GM18507 (cell line): ENCODE data around the gene MMEL1.

ENCODE experiments used
- DNase-seq: peaks from one replicate; pipeline ENCODE4 v3.0.0; 2011; ENCODE audit warnings: low read depth; ENCODE audit not compliant: insufficient read length; ENCODE audit errors: extremely low spot score
- FAIRE-seq: peaks from 2 replicates; lab custom pipeline; 2011; peaks lifted over from hg19 to GRCh38; lab: Jason Lieb, UNC

The MMEL1 gene

DNA sequence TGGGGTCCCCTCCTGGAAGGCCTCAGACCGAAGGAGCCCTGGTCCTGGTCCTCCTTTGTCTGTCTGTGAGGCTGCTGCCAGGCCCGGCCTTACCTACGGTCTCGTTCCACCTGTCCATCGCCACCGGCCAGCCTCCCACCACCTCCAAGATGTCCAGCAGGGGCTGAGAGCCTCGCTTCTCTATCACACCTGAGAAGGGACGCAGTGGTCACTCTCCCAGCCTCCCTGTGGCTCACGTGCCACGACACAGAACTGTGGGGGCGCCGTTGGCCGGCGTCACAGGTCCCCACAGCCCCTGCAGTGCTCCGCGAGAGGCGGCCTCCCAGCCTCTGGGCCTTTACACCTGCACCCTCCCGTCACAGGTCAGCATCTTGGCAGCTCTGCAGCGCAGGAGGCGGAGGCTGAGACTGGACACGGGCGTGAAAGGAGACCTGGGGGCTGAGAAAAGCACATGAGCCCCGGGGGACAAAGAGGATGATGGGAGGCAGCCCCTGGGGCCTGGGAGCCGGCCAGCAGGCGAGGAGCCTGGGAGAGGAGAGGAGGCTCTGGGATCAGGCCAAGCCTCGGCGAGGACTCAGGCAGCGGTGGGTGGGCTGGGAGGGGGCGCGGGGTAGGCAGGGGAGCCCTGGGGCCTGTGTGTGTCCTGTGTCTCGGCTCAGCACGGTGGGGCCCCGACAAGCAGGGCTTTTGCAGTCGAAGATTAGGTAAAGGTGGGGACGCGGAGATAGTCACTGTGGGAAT, 25.8 kb downstream of the MMEL1 start:
- FAIRE-seq, result no peak
- no peak for DNase-seq

DNA sequence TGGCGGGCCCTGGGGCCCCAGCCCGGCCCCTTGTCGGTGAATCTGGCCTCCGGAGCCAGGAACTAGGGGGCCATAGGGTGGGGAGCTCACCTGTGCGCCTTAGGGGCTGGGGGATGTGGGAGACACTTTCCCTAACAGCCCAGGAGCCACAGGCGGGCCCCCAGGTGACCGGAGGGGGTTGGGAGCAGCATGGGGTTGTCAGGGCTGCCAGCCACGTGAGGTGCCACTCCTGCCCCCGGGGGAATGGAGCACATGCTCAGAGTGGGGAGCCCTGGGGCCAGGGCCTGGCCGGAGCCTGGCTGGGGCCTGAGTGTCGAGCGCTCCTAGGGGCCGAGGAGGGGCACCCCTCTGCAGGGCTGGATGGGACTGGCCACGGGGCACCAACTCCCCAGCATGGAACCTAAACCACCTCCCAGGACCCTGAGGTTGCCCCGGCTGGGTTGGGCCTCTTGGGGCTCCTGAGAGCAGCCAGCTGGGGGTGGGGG, 26.4 kb downstream of the MMEL1 start:
- FAIRE-seq, result no peak
- no peak for DNase-seq

- FAIRE-seq (no peak), DNase-seq (no peak)
These were observed 27.1 kb downstream of the MMEL1 start for GRCh38 chr1:2605509-2606395.

GRCh38 chr1:2604844-2605508, 27.8 kb downstream of the MMEL1 start:
- DNase-seq (no peak), FAIRE-seq (no peak)

- no peak for FAIRE-seq
- DNase-seq, result no peak
These were observed 28.5 kb downstream of the MMEL1 start for GRCh38 chr1:2604156-2604843.

GRCh38 chr1:2603521-2604155, 29.2 kb downstream of the MMEL1 start:
- DNase-seq, result no peak
- no peak for FAIRE-seq

DNA sequence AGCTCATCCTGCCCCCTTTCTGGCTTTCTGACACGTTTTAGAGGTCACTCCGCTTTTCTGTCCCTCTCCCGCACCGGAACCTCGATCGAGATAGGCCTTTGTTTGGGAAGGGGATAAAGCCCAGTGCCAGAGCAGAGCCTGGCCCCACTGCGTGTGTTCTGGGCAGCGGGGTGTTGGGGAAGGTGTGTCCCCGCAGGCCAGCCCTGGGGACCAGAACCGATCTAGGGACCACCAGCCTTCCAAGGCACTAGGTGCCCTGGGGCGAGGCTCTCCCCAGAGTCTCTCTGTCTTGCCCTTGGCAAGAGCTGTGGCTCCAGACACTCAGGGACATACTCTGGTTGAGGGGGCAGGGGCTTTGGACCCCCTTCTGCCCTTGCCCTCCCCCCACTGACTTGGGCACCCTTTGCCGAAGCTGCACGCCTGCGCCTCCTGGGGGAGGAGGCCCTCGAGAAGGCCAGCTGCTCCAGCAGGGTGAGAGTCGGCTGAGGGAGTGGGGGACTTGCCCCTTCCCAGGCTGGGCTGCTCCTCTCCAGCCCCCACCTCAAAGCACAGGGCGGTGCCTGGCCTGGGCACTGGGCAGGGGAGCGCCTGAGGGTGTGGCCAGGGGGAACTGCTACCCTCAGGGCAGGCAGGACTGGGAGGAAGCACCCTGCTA, 29.8 kb downstream of the MMEL1 start:
- no peak for FAIRE-seq

DNA sequence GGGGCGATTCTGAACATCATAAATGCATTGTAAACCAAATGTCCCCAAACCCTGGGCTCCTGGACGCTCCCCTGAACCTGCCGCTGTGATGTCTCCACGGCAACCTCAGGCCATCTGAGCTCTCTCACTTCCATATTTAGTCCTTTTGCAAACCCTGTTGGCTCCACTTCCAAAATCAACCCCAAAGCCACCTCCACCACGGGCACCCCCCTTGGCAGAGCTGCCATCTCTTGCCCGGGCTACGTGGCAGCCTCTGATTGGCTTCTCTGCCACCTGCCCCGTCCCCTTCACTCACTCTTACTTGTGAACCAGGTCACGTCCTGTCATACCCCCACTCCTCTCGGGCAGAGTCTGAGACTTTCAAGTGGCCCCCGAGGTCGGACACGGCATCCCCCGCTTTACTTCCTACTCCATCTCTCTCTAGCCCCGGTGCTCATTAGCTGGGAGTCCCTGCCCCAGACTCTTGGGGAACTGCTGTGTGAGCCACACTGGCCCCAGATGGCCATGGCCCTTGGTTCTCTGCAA, 30.4 kb downstream of the MMEL1 start:
- DNase-seq (no peak), FAIRE-seq (no peak)

More for the DNA sequence above, 29.8 kb downstream of the MMEL1 start:
- no peak for DNase-seq

- DNase-seq (no peak), FAIRE-seq (no peak)
These were observed 31.0 kb downstream of the MMEL1 start for GRCh38 chr1:2601721-2602303.

DNA sequence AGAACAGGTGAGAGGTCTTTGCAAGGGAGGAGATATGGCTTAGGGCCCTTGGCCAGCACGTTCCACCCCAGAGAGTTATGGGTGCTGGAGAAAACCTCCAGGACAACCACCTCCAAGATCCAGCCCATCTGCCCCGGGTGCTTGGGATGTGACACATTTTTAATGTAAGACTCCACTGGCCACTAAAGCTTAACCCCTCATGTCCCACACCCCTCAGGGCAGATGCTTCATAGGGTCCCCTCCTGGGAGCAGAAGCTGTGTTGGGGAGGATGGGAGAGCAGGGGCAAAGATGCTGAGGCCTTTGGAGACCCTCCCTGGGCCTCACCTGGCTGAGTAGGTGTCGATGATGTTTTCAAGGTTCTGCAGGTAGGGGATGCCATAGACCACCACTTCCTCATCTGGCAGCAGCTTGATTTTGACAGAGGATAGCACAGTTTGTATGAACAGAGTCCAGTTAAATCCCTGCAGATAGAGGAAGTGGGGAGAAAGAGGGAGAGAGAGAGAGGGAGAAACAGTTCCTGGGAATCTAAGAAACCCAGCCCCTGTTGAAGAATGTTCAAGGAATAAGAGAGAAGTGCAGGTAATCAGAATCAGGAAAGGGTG, 34.4 kb downstream of the MMEL1 start:
- FAIRE-seq (no peak), DNase-seq (no peak)

DNA sequence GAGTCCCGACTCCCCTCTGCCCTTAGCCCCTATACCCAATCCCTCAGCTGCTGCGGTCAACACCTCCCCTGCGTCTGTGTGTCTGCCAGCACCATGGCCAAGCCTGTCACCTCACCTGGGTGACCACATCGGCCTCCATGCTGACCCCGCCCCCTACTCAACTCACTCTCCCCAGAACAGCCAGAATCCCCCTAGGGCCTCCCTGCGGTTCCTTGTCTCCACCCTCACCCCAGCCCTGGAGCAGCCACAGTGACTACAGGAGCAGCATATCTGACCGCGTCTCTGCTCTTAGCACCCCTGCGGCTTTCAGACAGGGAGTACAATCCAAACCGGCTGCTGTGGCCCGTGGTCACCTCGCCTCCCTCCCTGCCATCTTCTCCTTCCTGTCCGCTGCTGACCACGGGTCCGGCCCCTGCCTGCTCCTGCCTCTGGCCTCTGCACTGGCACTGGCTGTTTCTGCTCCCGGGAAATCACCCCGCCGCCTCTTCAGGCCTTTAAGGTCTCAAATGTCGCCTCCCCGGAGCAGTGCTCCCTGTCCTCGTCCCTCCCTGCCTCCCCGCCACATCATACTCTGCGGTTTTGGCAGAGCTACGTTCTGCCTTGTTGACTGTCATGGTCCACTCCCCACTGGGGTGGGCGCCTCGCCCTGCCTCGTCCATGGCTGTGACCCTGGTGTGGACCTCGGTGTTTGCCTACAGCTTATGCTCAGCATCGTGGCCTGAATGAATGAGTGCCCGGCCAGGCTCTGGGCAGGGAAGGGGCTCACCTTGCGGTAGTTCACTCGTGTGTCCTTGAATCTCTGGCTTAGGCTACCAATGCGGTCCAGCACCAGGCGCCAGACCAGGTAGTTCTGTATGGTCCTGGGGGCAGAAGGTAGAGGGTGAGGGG, 35.1 kb downstream of the MMEL1 start:
- DNase-seq (no peak), FAIRE-seq (no peak)

DNA sequence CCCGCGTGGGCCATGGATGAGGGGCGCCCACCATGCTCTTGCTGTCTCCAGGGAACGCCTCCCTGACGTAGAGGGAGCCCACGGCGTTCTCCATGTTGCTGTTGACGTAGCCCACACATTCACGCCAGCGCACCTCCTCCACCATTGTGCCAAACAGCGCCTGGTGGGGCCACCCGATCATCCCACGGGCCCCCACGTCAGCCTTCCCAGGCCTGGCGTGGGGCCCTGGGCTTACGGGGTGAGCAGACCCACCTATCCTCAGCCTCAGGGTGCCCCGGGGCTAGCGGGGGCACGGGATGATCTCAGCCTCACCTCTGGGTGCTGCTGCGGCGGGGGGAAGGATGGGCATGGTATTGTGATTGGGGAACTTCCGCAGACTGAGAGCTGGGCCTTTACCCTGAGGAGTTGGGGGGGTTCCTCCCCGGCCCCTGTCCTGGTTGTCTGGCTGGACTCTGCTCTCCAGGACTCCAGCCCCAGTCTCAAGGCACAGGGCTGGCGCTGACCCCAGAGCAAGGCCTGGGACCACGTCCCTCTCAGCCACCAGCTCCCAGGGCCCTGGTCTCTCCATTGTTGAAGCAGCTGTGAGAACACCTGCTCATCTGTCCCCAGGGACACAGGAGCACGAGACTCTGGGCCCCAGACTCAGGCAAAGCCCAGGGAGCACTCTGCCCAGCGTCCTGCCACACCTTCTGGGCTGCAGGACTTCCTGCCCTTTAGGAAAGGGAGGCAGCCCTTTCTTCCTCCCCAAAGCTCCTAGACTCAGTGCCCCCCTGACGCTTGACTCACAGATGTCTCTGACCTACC, 36.1 kb downstream of the MMEL1 start:
- FAIRE-seq (no peak), DNase-seq (no peak)

GRCh38 chr1:2595812-2596529, 36.8 kb downstream of the MMEL1 start:
- FAIRE-seq, result no peak

DNA sequence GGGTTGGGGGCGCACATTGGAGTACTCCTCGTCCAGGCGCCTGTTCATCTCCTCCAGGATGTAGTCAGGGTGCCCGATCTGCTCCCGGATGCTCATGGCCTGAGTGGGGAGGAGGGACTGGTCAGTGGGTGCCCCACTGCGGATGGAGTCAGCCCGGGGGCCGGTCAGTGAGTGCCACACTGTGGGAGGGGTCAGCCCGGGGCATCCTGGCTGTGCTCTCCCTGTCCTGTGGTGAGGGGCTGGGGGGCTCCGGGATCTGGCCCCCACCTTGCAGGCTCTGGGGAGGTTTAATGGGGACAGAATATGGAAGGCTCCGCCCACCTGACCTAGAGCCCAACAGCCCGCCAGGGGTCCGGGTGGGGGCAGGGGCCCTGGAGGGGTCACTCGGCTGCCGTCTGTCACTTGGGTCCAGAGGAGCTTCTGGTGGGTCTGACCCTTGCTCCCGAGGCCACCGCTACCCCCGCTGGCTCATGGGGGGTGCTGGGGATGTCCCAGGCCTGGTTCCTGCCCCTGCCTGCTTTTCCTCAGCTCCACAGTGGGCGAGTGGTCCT, 37.5 kb downstream of the MMEL1 start:
- no peak for DNase-seq
- no peak for FAIRE-seq

More at GRCh38 chr1:2595812-2596529, 36.8 kb downstream of the MMEL1 start:
- DNase-seq, result no peak

DNA sequence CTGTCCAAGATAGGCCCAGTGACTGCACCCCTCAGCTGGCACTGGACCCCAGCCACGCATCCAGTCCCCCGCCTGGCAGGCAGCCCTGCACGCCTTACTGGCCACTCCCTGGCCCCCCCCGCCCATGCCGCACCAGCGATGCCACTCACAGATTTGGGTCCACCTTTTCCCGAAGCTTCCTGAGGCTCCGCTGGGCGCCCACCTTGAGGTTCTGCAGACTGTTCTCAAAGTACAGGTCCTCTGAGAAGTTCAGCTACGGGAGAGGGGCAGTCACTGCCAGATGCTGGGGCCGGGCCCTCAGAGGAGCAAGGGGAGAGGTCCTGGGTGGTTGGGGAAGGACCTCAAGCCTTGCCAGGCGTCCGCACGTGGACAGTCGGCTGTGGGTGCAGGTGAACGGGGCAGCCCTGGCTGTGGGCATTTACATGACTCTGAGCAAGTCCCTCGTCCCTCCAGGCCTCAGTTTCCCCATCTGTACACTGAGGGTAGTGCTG, 38.1 kb downstream of the MMEL1 start:
- FAIRE-seq (no peak), DNase-seq (no peak)
